ENCODE measurements around the gene GOLGA6A.
A peak's percentile ranks its signal among the peaks of the same experiment; 100 is the strongest.
"Not testable (repeated sequence)": the region's sequence is repeated elsewhere in the genome, so short reads cannot be mapped to it uniquely, and the experiment has no call there.

Gene GOLGA6A

GRCh38 chr15:74122403-74123130 is 40.2 kb upstream of the GOLGA6A start:
- H3K4me3 ChIP-seq (ENCODE audit: low read length), result no peak overlapping the region
- no peak for TF ChIP-seq CTCF (conservative IDR thresholded peaks at IDR 0.05; ENCODE audit: low read depth, low read length)
- no peak for DNase-seq (ENCODE audit: low read depth)

GRCh38 chr15:74121858-74122257 is 39.5 kb upstream of the GOLGA6A start:
- no peak overlapping the region for H3K4me3 ChIP-seq (ENCODE audit: low read length)
- no peak for TF ChIP-seq CTCF (conservative IDR thresholded peaks at IDR 0.05; ENCODE audit: low read depth, low read length)
- DNase-seq (ENCODE audit: low read depth), result no peak

DNA sequence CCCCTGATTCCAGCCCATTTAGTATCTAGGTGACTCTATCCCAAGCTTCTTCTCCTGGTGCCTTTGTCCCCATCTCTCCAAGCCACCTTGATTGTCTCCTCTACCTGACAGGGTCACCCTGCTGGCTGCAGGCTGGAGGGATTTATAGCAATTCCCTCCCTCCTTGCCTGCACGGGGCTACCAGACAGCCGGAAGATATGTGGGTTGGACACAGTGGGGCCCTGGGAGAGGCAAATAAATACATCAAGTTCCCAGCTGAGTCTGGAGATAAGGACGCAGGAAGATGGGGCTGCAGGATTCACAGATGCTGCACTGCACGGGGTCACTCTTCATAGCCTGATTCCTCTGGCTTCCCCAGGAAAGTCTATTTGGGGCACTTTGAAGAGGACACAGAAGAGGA is 38.7 kb upstream of the GOLGA6A start:
- no peak for DNase-seq (ENCODE audit: low read depth)
- H3K4me3 ChIP-seq (ENCODE audit: low read length), result no peak overlapping the region
- no peak for TF ChIP-seq CTCF (conservative IDR thresholded peaks at IDR 0.05; ENCODE audit: low read depth, low read length)

DNA sequence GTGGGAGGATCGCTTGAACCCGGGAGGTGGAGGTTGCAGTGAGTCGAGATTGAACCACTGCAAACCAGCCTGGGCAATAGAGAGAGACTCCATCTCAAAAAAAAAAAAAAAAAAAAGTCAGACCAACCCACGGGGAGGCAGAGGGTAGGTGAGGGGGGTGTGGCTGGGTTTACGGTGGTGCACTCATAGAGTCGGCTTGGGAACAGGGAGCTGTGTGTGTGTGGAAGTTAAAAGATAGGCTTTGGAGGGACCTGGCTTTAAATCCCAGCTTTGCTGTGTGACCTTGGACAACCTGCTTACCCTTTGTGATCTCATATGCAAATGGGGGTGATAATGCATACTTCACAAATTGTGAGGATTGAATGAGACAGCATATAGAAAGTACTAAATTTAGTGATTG is 38.1 kb upstream of the GOLGA6A start:
- no peak overlapping the region for H3K4me3 ChIP-seq (ENCODE audit: low read length)
- DNase-seq (ENCODE audit: low read depth), result no peak
- no peak for TF ChIP-seq CTCF (conservative IDR thresholded peaks at IDR 0.05; ENCODE audit: low read depth, low read length)

DNA sequence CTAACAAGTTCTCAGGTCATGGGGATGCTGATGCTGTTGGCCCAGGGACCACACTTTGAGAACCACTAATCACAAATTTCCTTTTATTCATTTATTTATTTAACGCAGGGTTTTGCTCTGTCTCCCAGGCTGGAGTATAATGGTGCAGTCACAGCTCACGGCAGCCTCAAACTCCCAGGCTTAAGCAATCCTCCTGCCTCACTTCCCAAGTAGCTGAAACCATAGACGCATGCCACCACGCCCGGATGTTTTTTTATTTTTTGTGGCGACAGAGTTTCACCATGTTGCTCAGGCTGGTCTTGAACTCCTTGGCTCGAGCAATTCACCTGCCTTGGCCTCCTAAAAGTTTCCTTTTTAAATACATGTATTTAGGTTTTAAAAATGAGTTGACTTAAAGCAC is 27.4 kb upstream of the GOLGA6A start:
- no peak for TF ChIP-seq CTCF (conservative IDR thresholded peaks at IDR 0.05; ENCODE audit: low read depth, low read length)
- DNase-seq (ENCODE audit: low read depth), result no peak

DNA sequence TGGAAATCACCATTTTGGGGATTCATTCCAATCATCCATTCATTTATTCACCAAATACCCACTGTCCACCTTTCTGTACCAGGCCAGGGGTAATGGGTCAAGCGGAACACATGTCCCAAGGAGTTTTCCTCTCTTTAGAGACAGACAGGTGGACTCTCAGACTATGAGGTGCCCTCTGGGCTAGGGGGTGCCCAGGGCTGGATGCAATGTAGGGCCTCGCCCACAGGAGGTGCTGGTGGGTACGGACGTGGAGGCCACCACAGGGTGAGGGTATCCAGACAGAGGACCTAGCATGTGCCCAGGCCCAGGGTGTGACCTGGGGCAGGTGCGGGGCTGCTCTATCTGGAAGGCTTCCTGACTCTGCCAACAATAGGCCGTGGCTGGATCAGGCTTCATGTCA is 26.3 kb upstream of the GOLGA6A start:
- DNase-seq (ENCODE audit: low read depth); H3K4me3 ChIP-seq (ENCODE audit: low read length): not testable (repeated sequence)
- TF ChIP-seq CTCF (conservative IDR thresholded peaks at IDR 0.05; ENCODE audit: low read depth, low read length), result peak; percentile 21

More for the DNA sequence above, 27.4 kb upstream of the GOLGA6A start:
- no peak overlapping the region for H3K4me3 ChIP-seq (ENCODE audit: low read length)

DNA sequence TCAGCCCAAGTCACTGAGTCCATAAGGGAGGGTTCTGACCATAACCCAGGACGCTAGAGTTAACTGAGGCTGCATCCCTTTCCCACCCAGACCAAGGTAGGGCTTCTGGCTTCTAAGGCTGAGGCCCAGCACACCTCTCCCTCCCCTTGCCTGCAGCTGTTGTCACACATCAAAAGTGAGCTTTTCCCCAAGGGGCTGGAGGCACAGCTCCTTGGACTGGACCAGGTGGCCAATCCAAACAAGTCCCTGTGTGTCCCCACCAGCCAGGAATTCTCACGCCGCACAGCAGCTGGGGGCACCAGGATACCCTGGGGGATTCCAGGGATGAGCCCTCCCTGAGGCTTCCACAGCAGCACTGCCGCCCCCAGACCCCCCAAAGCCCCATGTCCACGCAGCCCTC is 25.8 kb upstream of the GOLGA6A start:
- TF ChIP-seq CTCF (conservative IDR thresholded peaks at IDR 0.05; ENCODE audit: low read depth, low read length), result no peak
- no peak for DNase-seq (ENCODE audit: low read depth)
- H3K4me3 ChIP-seq (ENCODE audit: low read length), result no peak overlapping the region

- peak overlapping the region; percentile 34 for H3K4me3 ChIP-seq (ENCODE audit: low read length)
- DNase-seq (ENCODE audit: low read depth), result peak; percentile 46
Observed at GRCh38 chr15:74099963-74100733, 17.8 kb upstream of the GOLGA6A start.

GRCh38 chr15:74096753-74097474 is 14.6 kb upstream of the GOLGA6A start:
- DNase-seq (ENCODE audit: low read depth); H3K4me3 ChIP-seq (ENCODE audit: low read length): not testable (repeated sequence)

DNA sequence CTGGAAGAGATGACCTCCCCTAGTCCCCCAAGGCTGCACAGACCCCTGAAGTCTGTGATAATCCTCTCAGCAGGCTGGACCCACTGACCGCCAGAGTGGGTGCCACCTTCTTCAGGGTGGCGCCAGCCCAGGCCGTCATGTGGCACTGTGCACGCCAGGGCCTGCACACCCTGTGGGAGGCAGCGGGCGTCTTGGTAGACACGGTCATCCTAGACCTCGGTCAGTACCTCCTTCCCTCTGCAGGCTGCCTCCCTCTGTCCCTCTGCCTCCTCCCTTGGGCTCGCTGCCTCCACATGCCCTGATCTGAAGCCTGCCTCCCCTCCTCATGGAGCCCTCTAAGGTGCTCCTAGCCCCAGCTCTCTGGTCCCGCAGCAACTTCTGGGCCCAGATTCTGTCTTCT is 13.3 kb upstream of the GOLGA6A start:
- H3K4me3 ChIP-seq (ENCODE audit: low read length); DNase-seq (ENCODE audit: low read depth): not testable (repeated sequence)

Data from retinal pigment epithelial cell (primary cell).